Fibroblast of villous mesenchyme (primary cell): ENCODE results near the gene SEPTIN12. TPM values are rescaled to one million over a fixed set of nuclear protein-coding genes. Genes with fewer than 3 reads are reported as not detected.

Source experiments
- DNase-seq: peaks from one replicate; pipeline ENCODE4 v3.0.0-alpha.2; 2010; ENCODE audit warnings: low read depth
- H3K4me3 ChIP-seq: 2 replicates; pipeline ENCODE4 v1.5.1; 2011; ENCODE audit warnings: low read depth, mild to moderate bottlenecking, low read length
- CTCF ChIP-seq: IDR thresholded peaks from 2 replicates; pipeline ENCODE4 v1.5.1; 2012; ENCODE audit warnings: low read depth, mild to moderate bottlenecking, low read length; ENCODE audit not compliant: insufficient read depth
- total RNA-seq: library from RNA; depleted of rRNA; stranded (reverse); fragments of >200 nt; gene quantifications from 2 replicates; pipeline ENCODE4 v1.2.3, GENCODE V29; 2012

The SEPTIN12 gene
- total RNA-seq, 1 donor: not detected

GRCh38 chr16:4828567-4829321 lies 40.6 kb upstream of the SEPTIN12 start:
- DNase-seq: no peak
- no peak for TF ChIP-seq CTCF
- no peak overlapping the region for H3K4me3 ChIP-seq

DNA sequence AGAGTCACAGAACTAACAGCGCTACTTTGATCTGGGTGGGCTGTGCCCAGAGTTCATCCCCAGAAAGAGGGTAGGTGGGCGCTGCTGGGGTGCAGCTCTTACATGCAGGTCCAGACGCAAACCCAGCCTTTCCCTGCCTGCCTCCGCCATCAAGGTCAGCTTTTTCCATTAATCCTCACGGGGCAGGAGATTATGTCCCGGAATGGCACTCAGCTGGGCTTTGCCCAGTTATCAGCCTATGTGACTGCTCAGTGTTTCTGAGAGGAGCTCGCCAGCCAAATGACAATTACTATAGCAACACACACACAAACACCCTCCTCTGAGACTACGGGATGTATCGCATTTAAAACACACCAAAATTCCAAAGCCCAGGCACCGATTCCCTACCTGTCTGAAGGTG lies 38.8 kb upstream of the SEPTIN12 start:
- DNase-seq: no peak
- no peak for TF ChIP-seq CTCF
- H3K4me3 ChIP-seq: no peak overlapping the region

DNA sequence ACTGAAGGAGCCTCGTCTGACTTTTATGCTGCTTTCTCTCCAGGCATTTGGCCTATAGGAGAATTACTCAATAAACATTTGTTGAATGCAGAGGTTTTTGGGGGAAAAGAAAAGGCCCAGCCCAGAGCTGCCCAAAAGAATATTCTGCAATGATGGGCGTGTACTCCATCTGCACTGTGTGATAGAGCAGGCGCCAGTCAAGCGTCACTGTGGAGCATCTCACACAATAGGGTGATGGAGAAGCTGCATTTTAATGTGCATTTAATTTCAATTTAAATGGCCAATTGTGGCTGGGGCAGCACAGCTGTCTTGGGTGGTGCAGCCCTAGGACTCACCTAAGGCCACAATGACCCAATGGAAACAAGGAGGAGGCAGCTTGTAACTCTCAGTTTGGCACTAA lies 38.4 kb upstream of the SEPTIN12 start:
- no peak for DNase-seq
- no peak overlapping the region for H3K4me3 ChIP-seq
- TF ChIP-seq CTCF: no peak

- no peak for TF ChIP-seq CTCF
- H3K4me3 ChIP-seq: no peak overlapping the region
- DNase-seq: no peak
Observed at GRCh38 chr16:4825196-4825595, 37.1 kb upstream of the SEPTIN12 start.

- TF ChIP-seq CTCF: no peak
- no peak for DNase-seq
- no peak overlapping the region for H3K4me3 ChIP-seq
Observed at GRCh38 chr16:4820652-4821051, 32.5 kb upstream of the SEPTIN12 start.

GRCh38 chr16:4814542-4815173 lies 26.5 kb upstream of the SEPTIN12 start:
- TF ChIP-seq CTCF: peak; percentile 17
- H3K4me3 ChIP-seq: no peak overlapping the region
- DNase-seq: peak; percentile 32
